Raji (cell line): Measurements from ENCODE around the gene CCR7.

Experiments used
- POLR2A ChIP-seq: IDR thresholded peaks from 2 replicates; pipeline ENCODE4 v1.6.1; 2011; ENCODE audit warnings: low read depth, low read length, control low read depth; ENCODE audit not compliant: insufficient read depth

Gene CCR7, protein sequence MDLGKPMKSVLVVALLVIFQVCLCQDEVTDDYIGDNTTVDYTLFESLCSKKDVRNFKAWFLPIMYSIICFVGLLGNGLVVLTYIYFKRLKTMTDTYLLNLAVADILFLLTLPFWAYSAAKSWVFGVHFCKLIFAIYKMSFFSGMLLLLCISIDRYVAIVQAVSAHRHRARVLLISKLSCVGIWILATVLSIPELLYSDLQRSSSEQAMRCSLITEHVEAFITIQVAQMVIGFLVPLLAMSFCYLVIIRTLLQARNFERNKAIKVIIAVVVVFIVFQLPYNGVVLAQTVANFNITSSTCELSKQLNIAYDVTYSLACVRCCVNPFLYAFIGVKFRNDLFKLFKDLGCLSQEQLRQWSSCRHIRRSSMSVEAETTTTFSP

DNA sequence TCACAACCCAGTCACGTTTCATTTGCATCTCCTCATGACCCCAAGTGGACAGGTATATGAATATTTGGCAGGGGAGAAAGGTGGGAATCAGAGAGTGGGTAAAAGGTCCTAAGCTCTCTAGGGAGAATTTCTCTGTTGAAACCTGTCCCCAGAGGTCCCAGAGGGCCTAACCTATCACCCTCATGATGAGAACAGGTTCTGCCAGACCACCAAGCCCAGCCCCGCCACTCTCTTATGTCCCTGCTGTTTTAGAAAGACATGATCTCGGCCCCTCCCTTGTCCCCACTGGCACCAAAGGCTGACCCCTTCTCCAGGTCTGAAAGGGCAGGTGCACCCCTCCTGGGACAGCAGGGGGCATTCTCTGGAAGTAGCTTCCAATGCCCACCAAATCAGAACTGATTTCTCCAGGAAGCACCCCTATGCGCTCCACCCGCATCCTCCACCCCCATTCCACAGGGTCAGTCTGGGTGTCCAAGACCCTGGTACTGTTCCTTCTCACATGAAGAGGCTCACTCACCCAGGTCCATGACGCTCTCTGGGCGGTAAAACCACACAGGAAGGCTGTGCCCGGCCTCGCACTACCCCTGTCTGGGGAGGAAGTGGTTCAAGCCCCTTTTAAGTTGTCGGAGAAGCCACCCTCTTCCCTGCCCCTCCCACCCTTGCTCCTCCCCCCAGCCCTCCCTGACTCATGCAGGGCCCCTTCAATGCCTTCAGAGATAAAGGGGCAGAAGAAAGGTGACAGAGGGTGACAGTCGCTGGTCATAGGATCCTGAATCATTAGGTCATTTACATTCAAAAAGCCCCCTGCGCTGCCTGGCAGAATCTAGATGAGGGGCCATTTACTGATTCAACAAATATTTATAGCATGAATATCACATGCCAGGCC lies at the start of gene CCR7:
TSS of gene CCR7 (minus strand) at position 590 of the 886 bp plus-strand sequence. CDS start at position 527, 63 bp downstream.
- TF ChIP-seq POLR2A, result peak; percentile 90

DNA sequence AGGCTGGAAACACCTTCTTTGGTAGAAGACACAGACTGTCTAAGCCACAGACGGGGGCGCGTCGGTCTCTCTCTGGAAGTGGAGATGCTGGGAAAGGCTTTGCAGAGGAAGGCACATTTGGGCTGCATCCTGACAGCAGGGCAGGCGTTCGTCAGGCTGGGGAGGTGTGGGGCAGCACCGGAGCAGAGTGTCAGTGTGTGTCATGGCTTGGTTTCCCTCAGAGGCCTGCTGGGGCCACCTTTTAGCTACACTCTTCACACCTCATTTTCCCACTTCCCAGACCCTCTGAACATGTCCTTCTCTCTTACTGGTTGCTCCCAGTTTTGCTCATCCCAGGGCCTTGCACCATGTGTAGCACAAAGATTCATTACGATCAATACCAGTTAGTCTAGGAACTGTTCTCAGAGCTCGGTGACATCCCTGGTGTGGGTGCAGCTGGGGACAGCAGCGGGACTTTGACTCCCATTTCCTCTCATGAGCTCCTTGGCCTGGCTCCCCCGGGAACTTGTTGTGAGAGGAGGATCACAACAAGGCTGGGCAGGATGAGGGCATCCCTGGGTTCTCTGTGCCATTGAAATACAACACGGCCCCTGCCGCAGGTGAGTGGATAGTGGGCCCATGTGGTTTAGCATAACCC lies 49.3 kb upstream of the CCR7 start:
- TF ChIP-seq POLR2A, result no peak

DNA sequence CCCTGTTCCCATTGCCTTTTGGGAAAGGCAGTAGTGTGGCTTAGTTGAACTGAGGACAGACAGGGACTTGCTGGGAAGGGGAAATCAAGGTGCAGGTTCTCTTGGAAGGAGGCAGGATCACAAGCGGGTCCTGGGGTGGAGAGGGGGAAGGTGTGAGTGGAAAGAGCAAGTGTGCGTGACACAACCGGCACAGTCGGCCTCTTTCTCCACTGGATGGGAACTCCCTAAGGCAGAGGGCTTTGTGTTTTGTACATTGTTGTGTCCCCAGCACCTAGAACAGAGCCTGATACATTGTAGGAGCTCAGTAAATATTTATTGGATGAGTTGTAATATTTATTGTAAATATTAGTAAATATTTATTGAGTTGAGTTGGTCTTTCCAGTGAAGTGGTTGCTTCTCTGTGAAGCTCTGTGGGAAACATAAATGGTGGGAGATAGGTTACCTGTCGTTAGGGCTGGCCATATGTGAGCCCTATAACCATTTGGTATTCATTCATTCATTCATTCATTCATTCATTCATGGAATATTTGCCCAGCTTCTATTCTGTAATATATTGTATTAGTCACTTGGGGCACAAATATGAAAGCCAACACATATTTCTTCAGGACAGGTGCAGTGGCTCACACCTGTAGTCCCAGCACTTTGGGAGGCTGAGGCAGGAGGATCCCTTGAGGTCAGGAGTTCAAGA lies 48.3 kb upstream of the CCR7 start:
- TF ChIP-seq POLR2A, result no peak

DNA sequence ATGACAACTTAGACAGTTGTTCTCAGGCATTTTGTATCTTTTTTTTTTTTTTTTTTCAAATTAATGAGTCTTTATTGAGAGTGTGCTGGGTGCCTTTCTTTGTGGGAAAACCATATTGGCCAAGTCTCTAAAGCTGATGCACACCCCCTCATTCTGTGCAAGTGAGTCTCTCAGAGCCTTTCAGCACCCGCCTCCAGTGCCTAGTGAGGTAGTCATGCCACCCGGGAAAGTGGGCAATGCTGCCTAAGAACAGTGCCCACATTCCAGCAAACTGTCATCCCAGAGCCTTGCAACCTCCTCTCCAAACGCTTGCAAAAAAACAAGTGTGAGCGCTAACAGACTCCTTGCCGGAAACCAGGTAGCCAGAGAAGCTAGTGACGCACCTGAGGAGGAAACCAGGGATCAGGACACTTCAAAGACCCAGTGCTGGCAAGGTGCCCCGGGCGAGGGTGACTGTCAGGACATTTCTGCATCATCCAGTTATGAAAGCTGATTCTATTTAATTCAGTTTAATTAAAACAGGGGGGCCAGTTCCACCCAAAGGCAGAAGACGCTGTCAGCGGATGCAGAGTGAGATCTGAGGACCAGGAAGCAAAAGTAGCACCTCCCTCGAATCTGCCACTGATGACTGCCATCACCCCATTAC lies 47.5 kb upstream of the CCR7 start:
- TF ChIP-seq POLR2A, result no peak

DNA sequence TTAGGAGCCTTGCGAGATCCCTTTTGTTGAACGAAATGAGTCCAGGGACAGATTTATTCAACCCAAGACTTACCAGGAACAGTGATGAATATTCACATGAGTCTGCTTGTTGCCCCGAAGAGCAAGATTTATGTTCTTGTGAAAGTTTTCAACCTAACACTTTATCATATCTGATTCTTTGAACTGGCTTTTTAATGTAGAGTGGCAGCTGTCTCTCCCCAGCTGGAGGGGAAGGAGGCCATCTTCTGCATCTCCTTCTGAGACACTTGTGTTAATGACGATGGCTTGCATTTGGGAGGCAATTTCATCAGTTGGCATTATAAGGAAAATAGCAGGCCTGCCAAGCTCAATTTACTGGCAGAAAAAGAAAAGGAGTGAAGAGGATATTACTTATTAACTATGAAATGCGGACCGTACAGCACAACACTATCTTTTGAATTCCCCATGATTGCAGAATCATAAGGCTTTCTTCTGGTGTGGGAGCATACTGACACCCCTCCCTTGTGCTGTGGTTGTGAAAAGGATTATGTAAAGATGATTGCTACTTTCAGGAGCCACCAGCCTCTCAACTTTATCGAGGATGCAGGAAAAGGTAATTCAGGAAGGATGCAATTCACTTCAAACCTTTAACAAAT lies 46.7 kb upstream of the CCR7 start:
- no peak for TF ChIP-seq POLR2A

DNA sequence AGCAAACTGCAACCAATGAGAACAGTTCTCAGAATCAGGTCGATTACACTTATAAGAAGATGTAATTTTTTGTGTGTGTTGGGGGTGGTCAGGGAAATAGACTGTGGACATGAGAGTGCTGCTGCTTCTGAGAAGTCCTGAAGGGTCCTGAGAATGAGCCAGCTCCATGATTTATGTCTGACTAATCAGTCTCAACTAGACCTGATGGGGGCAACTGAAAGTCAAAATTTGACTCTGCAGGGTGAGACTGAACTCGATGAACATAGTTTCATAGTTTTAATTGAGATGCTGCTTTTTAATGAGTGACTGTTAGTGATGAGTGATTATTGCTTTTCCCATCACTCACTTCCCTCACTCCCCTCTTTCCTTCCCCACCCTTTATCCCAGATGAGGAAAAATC lies 45.1 kb upstream of the CCR7 start:
- no peak for TF ChIP-seq POLR2A

DNA sequence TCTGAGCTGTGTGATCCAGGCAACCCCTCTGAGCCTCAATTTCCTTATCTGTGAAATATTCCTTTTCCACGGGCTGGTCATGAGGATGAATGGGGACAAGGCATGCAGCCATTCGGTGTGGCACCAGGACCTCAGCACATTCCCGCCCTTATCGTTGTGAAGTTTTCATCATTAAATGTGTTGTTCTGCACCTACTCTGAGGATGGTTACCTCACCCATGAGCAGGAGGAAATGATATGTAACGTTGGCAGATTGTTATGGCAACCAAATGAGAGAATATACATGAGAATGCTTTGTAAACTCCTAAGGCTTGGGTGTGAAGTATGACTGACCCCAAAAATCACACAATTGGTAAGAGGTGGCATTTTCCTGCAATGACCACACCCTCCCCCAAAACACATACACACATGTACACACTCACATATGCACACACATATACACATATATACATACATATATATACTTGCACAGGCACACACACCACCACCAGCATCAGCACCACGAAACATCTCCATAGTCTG lies 42.8 kb upstream of the CCR7 start:
- TF ChIP-seq POLR2A, result no peak

DNA sequence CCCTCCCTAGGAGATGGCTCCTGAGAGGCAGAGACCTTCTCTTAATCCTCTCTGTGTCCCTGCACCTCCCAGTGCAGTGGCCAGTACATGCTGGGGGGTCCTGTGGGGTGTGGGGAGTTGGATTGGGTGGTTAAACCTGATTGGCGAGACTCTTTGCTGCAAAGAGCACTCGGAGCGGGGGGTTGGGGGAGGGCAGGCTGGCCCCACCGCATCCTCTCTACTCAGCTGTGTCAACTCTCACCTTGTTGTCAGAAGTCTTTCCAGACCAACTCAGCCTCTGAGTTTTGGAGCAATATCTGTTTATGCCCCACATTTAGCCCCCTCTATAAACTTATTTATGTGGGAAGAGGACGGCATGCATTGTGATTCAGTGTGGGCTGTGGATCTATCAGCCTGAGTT lies 42.4 kb upstream of the CCR7 start:
- no peak for TF ChIP-seq POLR2A

DNA sequence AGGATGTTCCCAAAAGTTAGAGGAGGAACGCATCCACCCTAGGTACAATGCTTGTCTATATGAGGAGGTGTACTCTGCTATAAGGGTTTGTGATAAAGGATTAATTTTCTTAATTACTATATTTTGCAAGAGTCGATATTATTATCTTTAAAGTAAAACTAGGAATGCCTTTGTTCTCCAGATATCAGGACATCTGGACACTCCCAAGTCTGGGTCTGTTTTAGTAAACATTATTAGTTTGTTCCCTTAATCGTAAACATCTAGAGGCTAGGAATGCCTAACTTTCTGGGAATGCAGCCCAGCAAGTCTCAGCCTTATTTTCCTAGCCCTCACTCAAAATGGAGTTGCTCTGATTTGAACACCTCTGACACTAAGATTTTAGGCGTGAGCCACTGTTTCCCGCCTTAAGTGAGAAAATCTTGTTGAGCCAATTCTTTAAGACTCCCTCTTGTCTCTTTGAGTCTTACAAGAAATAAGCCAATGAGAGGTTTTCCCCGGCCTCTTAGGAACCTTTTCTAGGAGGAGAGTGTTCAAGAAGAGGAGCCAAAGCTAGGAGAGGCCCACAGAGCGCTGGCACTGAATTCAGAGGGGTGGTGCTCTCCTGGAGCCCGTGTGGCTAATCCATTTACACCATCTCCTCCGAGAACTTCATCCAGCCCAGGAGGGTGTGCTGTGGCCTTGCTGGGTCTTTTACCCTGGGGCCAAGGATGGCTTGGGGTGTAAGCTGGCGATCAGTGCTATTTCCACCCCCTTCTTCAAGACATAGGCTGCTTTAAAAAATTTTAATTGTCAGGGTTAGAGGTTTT lies 41.5 kb upstream of the CCR7 start:
- TF ChIP-seq POLR2A, result no peak

DNA sequence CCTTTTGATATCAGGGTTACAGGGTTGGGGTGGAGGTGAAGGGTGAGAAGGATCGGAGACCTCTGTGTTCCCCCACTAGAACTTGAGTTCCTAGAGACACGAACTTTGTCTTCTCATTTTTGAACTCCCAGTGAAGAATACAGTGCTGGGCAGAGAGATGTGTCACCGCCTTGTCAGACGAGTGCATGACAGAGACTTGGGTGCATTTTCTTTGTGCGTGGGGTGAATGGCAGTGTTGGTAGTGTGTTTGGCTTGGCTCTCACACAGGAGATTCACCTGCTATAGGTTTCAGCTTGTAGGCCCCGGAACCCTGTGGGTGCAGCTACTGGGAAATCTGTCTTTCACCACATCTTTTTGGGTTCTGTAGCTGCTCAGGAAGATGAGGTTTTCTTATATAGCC lies 40.0 kb upstream of the CCR7 start:
- TF ChIP-seq POLR2A, result no peak

DNA sequence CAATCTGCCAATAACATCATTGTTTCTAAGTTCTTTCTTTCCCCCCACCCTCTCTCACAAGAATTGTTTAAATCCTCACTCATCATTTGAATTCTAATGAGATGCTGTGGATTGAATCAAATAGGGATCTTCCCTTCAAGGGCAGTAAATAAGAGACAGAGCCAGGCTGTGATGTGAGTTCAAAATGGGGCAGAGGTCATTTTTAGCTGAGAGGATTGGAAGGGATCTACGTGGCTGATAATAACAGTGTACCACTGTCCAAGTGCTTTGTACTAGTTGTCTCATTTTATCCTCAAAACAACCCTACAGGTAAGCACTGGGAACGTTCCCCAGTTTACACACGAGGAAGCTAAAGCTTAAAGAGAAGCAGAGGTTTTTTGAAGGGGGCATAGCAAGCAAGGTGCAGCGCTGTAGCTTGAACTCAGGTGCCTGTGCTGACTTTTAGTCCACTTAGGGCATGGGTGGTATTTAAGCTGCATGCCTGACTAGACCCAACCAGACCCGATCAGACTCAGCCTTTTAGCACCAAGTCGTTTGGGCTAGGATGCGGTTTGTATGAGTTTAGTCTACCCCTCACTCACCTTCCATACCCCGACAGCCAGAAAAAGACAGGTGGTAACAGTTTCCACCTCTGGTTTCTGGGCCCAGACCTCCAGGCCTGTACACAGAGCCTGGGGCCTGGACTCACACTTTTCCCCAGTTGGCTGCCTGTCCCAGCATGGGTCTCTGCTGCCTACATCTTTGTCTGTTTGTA lies 39.2 kb upstream of the CCR7 start:
- TF ChIP-seq POLR2A, result no peak

DNA sequence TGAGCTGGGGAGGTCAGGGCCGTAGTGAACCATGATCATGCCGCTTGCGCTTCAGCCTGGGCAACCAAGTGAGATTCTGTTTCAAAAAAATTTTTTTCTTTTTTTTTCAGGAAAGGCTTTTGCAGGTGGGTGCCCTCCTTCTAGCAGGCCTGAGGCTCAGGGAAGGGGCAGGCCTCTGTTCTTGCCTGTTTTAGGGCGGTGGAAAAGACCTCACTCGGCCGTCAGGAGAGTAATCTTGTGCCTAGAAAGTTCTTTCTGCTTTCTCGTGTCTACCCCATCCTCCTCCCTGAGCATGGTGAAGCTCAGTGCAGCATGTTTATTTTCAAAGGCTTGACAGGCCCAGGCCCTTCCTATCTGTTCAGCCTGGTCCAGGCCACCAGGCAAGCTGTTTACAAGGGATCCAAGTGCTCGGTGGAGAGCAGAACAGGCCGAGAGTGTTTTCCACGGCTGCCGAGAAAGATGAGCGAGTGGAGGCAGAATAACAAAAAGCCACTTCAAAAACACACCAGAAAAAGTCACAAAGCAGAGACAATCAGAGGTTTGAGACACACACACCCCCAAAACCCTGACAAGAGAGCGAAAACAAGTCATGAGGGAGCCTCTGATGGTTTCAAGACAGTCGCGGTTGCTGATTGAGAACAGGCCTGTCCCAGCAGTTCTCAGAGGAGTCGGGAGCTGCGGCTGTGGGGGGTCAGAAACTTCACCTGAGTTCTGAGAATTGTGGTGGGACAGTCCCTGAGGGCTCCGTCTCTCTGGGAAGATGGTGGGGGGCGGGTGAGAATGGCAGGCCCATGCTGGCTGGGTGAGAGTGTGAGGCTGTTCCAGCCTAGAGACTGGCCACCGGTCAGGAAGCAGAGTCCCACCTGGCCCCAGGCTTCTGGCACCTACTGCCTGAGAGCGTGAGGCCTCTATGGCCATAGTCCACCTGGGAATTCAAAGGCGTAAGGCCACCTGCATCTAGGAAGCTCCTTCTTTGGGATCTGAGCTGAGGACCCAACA lies 37.5 kb upstream of the CCR7 start:
- no peak for TF ChIP-seq POLR2A
